ENCODE results near the gene RARB.

- no peak for TF ChIP-seq EZH2 (IDR thresholded peaks at IDR 0.05; ENCODE audit: borderline replicate concordance, low read depth, low read length, severe bottlenecking)
- no peak for TF ChIP-seq CTCF (IDR thresholded peaks at IDR 0.05; ENCODE audit: extremely low read depth in 1 of 2, insufficient read depth in 1 of 2, low read depth in 1 of 2, low read length in 2 of 2)
- no peak for TF ChIP-seq POLR2A (IDR thresholded peaks at IDR 0.05; ENCODE audit: low read depth, low read length)
- TF ChIP-seq MAX (IDR thresholded peaks at IDR 0.05; ENCODE audit: insufficient read depth, insufficient read length), result no peak
- no peak for TF ChIP-seq POLR2AphosphoS5 (IDR thresholded peaks at IDR 0.05; ENCODE audit: insufficient read depth, low read depth, low read length)
- TF ChIP-seq JUN (IDR thresholded peaks at IDR 0.05; ENCODE audit: borderline replicate concordance, insufficient read depth, insufficient read length, low read depth), result no peak
Measured at GRCh38 chr3:25478211-25478757, 50.2 kb downstream of the RARB start.
